ENCODE measurements around the gene CSNK2A1.

DNA sequence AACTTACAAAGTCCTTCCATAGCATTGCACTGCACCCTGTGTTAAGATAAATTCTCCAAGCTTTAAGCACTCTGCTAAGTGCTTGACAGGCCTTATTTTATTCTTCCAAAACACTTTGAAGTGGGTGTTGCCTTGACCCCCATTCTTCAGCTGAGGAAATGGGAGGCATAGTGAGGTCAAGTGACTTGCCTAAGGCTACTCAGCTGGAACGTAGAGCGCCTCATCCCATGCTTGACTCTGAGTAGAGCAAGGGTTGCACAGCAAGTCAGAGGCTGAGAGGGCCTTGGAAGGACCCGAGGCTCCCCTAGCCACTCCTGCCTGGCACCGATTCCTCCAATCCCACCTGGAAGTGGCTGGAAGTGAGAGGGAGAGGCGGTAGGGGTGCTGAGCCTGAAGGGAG is 19.6 kb upstream of the CSNK2A1 start:
- no peak for TF ChIP-seq EZH2 (IDR thresholded peaks at IDR 0.05)
- TF ChIP-seq POLR2AphosphoS5 (IDR thresholded peaks at IDR 0.05; ENCODE audit: borderline replicate concordance, low read depth, low read length), result no peak
- TF ChIP-seq FOXP2 (optimal IDR thresholded peaks at IDR 0.05; ENCODE audit: control extremely low read depth, extremely low read length, insufficient read depth), result no peak

All from SK-N-MC (cell line).